T-helper 22 cell (primary cell): ENCODE results near the gene FSTL4.
"Not testable (repeated sequence)": the region's sequence is repeated elsewhere in the genome, so short reads cannot be mapped to it uniquely, and the experiment has no call there.

Experiments
- DNase-seq: peaks from one replicate; pipeline ENCODE4 v3.0.0-alpha.2; 2020; ENCODE audit warnings: low read depth

Gene FSTL4

GRCh38 chr5:133552925-133553525 is 59.3 kb downstream of the FSTL4 start:
- peak; percentile 5 for DNase-seq

- DNase-seq: no peak
Observed at GRCh38 chr5:133546500-133546899, 65.8 kb downstream of the FSTL4 start.

GRCh38 chr5:133544346-133544745 is 68.0 kb downstream of the FSTL4 start:
- no peak for DNase-seq

- no peak for DNase-seq
Observed at GRCh38 chr5:133539818-133540217, 72.5 kb downstream of the FSTL4 start.

GRCh38 chr5:133538718-133539117 is 73.6 kb downstream of the FSTL4 start:
- no peak for DNase-seq

- DNase-seq: not testable (repeated sequence)
Observed at GRCh38 chr5:133535241-133535929, 77.0 kb downstream of the FSTL4 start.

- DNase-seq: no peak
Observed at GRCh38 chr5:133534566-133534965, 77.8 kb downstream of the FSTL4 start.

GRCh38 chr5:133533541-133533940 is 78.8 kb downstream of the FSTL4 start:
- DNase-seq: no peak

GRCh38 chr5:133531594-133531993 is 80.7 kb downstream of the FSTL4 start:
- no peak for DNase-seq

- no peak for DNase-seq
Observed at GRCh38 chr5:133531178-133531577, 81.2 kb downstream of the FSTL4 start.

- no peak for DNase-seq
Observed at GRCh38 chr5:133530270-133530669, 82.1 kb downstream of the FSTL4 start.

- DNase-seq: no peak
Observed at GRCh38 chr5:133528841-133529240, 83.5 kb downstream of the FSTL4 start.

- no peak for DNase-seq
Observed at GRCh38 chr5:133527311-133527710, 85.0 kb downstream of the FSTL4 start.

GRCh38 chr5:133526368-133526767 is 86.0 kb downstream of the FSTL4 start:
- DNase-seq: no peak

GRCh38 chr5:133525126-133525525 is 87.2 kb downstream of the FSTL4 start:
- no peak for DNase-seq

- no peak for DNase-seq
Observed at GRCh38 chr5:133524666-133525065, 87.7 kb downstream of the FSTL4 start.

- DNase-seq: no peak
Observed at GRCh38 chr5:133523961-133524586, 88.3 kb downstream of the FSTL4 start.

- DNase-seq: no peak
Observed at GRCh38 chr5:133523013-133523658, 89.2 kb downstream of the FSTL4 start.

GRCh38 chr5:133521801-133522200 is 90.5 kb downstream of the FSTL4 start:
- DNase-seq: no peak

- DNase-seq: no peak
Observed at GRCh38 chr5:133520991-133521706, 91.2 kb downstream of the FSTL4 start.

- no peak for DNase-seq
Observed at GRCh38 chr5:133520062-133520461, 92.3 kb downstream of the FSTL4 start.

GRCh38 chr5:133519191-133519590 is 93.2 kb downstream of the FSTL4 start:
- no peak for DNase-seq
